Myocyte (in vitro differentiated cells): ENCODE measurements around the gene BRAT1. TPM values are rescaled to one million over a fixed set of nuclear protein-coding genes. Genes with fewer than 3 reads are reported as not detected.
A peak's percentile ranks its signal among the peaks of the same experiment; 100 is the strongest.

Source experiments
- DNase-seq: peaks from one replicate; pipeline ENCODE4 v3.0.0-alpha.2; 2012; ENCODE audit warnings: low read depth
- total RNA-seq: library from RNA; depleted of rRNA; stranded (reverse); fragments of >200 nt; gene quantifications from 2 replicates; pipeline ENCODE4 v1.2.3, GENCODE V29; 2014

The BRAT1 gene
- total RNA-seq, 1 donor from 2014 or later = 43.1 TPM

DNA sequence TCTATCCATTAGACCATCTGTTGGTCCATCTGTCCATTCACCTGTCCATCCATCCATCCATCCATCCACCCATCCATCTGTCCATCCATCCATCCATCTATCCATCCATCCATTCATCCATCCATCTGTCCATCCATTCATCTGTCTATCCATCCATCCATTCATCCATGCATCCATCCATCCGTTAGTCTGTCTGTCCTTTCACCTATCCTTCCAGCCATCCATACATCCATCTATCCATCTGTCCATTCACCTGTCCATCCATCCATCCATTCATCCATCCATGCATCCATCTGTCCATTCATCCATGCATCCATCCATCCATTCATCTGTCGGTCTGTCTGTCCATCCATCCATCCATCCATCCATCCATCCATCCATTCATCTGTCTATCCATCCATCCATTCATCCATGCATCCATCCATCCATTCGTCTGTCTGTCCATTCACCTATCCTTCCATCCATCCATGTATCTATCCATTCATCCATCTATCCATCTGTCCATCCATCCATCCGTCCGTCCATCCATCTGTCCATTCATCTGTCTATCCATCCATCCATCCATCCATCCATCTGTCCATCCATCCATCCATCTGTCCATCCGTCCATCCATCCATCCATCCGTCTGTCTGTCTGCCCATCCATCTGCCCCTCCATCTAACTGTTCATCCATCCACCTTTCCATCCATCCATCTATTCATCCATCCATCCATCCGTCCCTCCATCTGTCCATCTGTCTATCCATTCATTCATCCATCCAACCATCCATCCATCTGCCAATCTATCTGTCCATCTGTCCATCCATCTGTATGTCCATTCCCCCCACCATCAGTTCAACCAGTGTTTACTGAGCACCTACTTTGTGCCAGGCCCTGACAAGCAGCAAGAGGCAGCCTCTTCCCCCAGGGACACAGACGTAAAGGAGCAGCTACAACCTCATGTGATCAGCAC is 40.6 kb downstream of the BRAT1 start:
- DNase-seq = no peak

DNA sequence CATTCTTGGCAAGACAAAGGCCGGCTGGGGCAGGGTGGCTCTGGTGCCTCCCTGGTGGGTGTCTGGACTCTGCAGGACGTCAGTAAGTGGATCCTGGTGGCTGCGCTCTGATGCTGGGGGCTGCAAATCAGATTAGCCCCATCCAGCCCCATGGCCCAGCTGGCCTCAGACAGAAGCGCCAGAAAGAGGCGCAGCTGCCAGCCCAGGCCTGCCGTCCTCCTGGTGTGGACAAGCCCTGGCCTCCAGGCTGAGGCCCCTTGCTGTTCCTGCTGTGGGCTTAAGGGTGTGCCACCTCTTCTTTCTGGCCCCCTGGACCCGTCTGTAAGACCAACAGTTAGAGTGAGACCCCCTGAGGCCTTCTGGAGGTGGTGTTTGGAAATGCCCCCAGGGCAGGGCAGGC is 41.6 kb downstream of the BRAT1 start:
- DNase-seq = no peak

DNA sequence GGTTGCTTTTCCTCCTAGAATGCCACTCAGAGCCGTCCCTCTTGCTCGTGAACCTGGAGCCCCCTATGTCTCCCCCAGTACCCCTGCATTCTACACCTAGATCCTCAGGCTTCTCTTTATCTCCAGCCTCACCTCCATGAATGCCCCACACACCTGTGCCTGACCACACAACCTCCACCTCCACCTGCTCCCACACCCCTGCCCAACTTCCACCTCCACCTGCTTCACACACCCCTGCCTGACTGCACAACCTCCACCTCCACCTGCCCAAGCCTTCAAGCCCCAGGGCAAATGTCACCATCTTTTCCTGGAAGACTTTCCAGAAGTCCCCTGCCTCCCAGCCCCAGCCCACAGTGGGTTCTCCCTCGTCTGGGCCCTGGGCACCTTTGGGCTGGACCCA is 42.6 kb downstream of the BRAT1 start:
- no peak for DNase-seq

DNA sequence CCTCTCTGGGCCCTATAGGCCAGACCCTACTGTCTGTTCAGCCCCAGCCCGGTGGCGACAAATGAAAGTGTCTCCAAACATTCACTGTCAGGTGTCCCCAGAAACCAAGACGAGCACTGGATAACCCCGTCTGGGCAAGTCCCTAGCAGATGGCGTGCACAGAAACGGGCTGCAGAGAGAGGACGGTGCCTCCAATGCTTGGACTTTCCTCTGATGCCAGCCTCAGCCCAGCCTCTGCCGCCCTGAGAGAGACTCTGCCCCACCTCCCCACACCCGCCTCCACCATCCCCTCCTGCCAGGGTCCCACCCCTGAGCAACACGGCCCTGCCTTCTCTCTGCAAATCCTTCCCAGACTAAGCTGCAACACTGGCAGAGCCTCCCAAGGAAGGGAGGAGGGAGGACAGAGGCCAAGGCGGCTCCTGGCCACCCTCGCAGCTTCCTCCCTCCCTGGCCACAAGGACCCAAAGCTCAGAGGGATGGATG is 43.1 kb downstream of the BRAT1 start:
- DNase-seq = no peak

DNA sequence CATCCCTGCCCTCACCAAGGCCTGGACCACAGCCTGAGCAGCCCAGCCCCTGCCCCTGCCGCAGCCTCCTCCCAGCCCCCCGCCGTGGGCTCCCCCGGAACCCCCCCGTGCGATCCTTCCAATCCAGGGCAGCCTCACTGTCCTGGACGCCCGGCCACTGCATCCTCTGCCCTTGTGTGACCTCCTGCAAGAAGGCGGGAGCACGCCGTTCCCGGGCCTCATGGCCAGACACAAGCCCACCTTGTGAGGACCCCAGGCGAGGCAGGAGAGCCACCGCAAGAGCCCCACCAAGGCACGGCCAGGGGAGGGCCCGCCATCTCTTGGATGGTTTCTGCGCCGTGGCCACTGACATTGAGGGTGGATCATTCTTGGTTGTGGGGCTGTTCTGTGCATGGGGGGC is 43.6 kb downstream of the BRAT1 start:
- DNase-seq = no peak

DNA sequence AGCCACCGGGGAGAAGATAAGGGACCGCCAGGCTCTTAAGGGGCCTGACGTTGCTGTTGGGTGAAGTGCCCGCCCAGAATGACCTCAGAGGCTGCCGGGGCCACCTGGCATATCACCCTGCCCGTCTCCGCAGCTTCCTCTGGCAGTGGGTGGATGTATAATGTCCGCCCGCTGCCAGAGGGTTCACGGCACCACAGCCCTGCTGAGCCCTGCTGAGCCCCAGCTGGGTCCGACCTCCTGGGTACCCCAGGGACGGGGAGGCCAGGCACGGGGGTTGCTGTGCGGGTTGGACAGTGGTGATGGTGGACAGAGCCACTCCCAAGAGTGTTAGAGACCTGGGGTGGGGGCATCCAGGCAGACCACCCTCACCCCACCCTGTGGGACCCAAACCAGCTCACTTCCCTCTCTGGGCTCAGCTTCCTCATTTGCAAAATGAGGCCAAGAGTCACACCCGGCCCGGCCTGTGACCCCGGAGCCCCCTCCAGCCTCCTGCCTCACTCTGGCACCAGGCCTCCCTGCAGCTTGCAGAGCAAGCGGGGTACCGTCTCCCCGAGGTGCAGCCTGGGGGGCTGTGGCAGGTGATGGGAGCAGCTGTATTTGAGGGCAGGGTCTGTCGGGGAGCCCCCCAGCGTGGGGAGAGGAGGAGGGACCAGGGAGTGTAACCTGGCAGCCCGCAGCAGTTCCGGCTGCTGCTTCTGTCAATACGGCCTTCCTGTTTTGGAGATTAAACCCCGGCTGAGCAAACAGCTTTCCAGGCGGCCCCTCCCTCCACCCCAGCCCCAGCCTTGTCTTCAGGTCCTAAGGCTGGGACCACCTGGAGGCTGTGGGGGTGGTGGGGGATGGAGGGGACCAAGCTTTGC is 44.2 kb downstream of the BRAT1 start:
- no peak for DNase-seq

DNA sequence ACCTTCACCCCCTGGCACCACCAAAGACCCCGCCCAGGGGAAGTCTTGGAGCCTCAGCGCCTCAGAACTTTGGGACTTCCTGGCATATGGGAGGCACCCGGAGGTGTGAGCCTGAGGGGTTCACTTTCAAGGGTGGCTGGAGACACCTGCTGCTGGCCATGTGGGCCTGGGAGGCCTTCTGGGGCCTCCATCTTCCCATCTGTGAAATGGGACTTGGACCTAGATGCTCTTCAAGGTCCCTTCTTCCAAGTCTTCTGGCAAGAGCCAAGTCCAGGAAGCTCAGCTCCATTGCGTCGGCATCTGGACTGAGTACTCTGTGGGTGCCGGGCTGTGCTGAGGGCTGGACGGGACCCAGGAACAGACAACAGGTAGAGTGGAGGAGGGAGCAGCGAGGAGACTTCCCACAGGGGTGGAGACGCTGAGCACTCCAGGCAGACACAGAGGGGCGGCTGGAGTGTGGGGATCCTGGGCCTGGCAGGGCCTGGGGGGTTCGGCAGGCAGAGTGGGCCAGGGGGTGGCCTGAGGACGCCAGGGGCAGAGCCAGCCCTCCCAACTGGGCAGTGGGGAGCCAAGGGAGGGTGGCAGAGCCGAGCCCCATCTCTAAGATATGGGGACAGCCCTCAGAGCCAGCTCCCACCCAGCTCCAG is 45.1 kb downstream of the BRAT1 start:
- DNase-seq = no peak

DNA sequence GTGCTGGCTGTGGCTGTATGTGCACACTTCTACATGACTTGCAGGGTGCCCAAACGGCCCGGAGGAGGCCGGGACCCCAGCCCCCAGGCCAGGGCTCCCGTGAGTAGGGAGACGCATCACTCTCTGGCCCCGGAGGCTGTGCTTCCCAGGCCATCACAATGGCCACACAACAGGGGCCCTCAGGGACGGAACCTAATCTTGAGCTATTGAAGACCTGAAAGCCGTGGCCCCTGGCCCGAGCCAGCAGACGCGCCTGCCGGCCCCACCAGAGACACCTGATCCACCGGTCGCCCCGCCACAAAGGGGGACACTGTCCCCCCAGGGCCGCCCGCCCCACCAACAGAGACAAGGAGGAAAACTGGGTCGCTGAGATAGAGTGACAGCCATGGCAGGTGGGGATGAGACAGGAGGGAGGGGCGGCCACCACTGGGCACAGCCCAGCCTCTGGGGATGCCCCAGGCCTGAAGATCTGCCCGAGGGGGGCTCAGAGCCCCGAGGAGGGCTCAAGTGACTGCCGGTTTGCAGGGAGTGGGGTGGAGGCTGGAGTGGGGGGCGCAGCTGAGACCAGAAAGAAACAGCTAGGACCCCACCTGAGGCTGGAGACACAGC is 45.9 kb downstream of the BRAT1 start:
- DNase-seq = no peak

DNA sequence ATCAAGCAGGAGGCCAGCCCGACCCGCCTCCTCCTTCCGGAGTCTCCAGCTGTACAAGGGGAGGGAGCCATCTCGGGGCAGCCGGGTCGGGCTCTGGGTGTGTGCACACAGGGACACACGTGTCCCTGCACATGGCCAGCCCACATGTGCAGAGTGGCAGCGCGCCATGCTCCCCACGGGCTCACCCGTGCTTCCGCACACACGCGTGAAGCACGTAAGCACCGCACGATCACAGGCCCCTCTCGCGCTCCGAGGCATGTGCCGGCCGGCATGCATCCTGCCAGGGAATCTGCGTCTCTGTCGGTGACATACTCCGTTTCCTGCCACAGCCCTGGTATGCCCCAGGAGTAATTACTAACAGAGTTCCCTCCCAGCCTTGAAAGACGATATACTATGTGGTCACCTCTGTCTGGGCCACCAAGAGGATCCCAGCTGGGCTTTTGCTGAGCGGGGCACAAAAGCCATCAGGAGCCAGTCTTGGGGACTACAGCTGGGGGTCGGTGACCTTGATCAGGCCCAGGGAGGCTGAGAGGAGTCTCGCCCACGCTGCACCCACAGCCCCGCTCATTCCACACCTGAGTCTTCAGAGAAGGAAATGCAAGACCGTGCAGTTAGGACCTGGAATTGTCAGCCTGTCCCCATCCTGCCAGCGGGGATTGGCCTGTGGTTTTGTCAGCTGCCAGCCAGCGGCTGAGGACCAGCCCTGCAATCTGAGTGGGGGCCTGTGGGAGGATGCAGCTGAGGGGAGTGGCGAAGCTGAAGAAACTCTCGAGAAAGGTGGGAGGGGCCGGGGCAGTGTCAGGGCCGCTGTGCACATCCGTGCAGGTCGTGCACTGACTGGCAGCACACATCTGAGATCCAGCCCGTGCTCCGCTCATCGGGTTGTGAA is 46.8 kb downstream of the BRAT1 start:
- DNase-seq = peak; percentile 93

DNA sequence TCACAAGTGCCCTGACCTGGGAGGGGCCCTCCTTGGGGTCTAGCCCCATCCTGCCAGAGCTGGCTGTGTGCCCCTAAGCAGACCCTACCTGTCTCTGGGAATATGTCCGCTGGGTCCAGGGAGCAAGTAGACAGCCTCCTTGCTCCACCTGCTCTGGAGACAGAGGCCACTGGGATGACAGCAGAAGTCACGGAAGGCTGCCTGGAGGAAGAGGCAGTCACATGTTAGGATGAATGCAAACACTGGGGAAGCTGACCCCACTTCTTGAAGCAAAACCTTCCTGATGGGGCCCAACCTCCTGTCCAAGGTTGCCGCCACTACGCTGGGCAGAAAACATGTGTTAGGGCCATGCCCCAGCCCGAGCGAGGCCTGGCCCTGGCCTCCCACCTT is 47.4 kb downstream of the BRAT1 start:
- no peak for DNase-seq

DNA sequence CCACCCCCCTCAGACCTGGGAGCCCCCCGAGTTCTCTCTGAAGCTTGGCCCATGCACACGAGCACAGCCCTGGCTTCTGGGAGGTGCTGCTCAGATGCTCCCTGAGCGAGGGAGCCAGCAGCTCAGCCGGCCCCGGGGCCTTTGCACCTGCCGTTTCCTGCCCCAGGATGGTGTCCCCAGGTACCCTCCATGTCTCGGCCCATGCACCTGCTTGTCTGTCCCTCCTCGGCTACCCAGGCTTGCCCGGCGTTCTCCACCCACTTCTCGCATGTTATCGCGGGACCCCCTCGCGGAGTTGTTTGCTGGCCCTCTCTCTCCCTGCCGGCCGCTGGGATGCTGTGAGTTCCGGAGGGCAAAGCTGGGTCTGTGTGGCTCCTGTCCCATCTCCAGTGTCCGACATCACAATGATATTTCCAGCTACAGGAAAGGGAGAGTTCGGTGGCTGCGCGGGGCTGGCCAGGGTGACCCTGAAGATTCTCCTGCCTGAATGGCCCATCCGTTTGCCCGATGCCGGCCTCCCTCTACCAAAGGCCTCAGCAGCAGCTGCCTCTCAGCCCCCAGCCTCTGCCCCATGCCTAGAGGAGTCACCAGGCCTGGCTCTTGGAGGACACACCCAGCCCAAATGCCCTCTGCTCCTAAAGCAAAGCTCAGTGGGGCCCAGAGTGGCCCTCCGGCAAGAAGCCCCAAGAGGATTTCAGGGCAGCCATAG is 48.0 kb downstream of the BRAT1 start:
- DNase-seq = no peak

DNA sequence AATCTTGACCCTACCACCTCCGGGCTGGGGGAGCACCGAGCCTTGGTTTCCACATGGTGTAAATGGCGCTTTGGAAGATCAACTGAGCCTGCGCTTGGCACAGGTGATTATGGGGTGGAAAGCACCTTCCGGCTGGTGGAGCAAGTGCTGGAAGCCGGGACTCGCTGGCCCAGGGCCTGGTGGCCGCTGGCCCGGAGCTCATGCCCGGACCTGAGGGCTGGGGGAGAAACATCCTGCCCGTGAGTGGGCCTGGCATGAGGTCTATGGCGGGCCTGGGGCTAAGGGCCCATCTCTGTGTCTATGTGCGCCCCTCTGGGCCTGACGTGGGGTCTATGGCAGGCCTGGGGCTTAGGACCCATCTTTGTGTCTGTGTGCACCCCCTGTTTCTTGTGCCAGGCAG is 49.9 kb downstream of the BRAT1 start:
- no peak for DNase-seq

DNA sequence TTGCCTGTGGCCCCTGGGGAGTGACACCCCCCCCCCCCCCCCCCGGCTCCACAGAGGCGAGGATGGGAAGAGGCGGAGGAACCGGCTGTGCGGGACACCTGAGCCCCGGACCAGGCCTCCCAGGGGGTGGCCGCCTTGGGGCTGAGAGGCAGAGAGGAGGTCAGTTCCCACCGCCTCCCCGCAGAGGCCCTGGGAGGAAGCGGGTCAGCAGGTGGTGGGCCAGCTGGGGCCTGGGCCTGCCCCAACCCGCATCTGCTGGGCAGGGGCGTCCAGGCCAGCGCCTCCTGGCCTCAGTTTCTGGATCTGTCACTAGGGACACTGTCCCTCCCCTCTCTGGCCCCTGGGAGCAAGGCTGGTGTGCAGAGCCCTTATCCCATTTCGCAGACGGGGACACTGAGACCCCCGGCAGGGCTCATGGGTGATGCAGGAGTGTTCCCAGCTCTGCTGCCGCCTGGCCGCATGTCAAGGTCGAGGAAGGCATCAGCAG is 50.4 kb downstream of the BRAT1 start:
- no peak for DNase-seq

DNA sequence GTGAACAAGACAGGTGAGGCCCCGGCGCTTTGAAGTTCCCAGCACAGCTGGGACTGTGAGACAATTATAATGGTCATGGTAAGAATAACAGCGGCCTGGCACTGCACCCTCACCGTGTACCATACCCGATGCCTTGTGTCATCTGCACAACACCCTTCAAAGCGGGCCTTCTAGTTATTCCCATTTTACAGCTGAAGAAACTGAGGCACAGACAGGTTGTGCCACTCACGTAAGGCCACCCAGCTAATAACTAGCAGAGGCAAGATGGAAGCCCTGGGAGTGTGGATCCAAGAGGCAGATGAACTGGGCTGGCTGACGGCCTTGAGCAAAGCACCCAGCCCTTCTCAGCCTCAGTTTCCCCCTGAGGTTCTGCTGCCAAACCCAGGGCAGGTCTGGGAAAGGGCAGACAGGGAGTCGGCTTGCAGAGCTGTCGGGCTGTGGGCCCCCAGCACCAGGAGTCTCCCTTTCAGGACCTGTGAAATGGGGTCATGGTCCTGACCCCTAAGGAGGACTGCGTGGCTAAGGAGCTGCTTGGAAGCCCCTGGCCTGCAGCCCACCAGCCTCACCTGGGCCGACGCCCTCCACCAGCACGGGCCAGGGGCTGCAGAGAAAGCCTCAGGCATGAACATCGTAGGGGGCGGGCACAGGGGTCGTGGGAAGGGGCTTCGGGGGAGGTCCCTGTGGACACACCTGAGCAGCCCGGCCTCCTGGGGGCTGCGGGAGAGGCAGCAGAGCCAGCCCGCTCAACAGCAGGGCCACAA is 51.0 kb downstream of the BRAT1 start:
- no peak for DNase-seq

DNA sequence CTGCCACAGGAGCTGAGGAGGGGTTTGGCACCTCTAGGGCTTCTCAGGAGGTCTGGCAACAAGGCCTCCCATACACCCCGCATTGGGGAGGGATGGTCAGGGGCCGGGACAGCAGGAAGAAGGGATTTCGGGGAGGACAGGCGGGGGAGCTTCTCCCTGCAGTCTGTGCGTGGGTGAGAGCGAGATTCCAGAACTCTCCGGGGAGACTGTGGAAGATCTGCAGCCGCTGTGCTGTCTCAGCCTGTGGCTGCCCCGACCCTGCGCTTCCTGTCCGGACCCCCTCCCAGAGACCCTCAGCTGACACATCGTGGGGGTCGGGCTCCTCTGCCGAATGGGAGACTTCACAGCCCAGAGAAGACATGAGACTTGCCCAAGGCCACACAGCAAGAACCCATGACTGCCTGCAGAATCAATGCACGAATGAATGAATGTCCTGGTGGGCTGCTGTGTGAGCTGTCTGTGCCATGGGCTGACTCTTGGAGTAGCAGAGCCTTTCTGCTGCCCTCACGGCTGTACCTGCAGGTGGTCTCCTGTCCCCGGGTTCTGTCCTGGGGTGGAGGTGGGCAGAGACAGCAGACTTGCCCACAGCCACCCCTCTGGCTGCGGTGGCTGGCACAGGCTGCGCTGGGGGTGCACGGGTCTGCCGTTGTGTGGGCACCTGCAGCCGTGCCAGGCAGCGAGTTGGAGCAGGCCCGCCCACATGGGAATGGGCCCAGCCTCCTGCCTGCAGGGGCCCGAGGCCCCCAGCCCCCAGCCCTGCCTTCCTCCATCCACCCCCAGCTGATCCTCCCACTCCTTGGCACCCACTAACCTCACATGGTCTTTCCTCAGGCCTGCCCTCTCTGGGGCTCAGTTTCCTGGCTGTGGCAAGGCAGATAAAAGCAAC is 52.0 kb downstream of the BRAT1 start:
- DNase-seq = no peak

DNA sequence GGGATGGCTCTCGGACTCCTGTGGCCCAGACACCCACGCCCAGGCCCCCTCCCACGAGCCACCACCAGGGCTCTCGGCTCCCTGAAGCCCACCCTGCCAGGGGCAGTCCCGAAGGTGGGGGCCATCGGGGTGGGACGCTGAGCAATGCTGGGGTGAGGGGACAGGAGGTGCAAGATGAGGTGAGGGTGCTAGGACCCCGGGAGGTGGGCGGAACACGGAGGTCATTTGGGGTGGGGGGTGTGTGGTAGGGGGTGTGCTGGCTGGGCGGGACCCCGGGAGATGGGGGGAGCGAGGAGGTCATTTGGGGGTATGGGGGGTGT is 52.7 kb downstream of the BRAT1 start:
- no peak for DNase-seq

DNA sequence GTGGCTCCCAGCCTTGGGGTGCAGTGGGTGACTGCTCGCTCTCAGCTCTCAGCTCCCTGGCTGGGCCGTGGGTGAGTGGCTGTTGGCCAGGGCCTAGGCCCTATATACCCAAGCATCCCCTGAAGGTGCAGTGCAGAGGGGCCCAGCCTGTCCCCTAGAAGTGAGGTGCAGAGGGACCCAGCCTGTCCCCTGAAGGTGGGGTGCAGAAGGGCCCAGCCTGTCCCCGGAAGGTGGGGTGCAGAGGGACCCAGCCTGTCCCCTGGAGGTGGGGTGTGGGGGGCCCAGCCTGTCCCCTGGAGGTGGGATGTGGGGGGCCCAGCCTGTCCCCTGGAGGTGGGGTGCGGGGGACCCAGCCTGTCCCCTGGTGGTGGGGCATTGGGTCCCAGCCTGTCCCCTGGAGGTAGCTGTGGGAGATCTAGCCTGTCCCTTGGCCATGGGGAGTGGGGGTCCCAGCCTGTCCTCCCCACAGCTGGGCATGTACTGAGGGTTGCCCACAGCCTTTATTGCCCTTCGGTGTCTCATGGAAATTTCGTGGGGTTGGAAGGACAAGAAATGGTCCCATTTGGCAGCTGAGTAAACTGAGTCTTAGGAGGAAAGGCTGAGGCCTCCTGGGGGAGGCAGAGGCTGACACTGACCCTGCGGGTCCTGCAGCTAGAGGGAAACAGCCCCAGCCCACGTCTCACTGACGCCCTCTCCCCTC is 53.2 kb downstream of the BRAT1 start:
- no peak for DNase-seq
